ENCODE measurements around the gene GFPT1.

GRCh38 chr2:69369802-69370201 is 17.2 kb downstream of the GFPT1 start:
- TF ChIP-seq CTCF (IDR thresholded peaks at IDR 0.05) (no peak), POLR2A (IDR thresholded peaks at IDR 0.05) (no peak)

Measured in adrenal gland (tissue), 5 donors.